HEK293 (cell line): ENCODE results near the gene CFAP43.

ENCODE experiments used
- CTCF ChIA-PET: fragments of 350-600 bp; formaldehyde crosslinking; extraction: SDS; loops from one replicate; lab custom pipeline; 2021; ENCODE audit warnings: antibody characterized with exemption; lab: Yijun Ruan, JAX
- POLR2A ChIA-PET: fragments of 300-600 bp; formaldehyde crosslinking; extraction: SDS; loops from one replicate; lab custom pipeline; 2020; ENCODE audit warnings: antibody characterized with exemption, inconsistent platforms; lab: Yijun Ruan, JAX
- H3K27ac ChIP-seq: fragments of 200-500 bp; sonication (Bioruptor generic); 2 replicates; pipeline ENCODE4 v1.5.1; 2014; ENCODE audit warnings: low read depth, low read length, control low read depth, inconsistent platforms; ENCODE audit errors: extremely low read depth
- H3K36me3 ChIP-seq, 2 experiments: fragments of 200-500 bp in 1 of 2; sonication (Bioruptor generic) in 1 of 2; 1 replicate in 1 of 2; 2 replicates in 1 of 2; pipeline ENCODE4 v1.5.1; 2014 to 2017; ENCODE audit warnings: inconsistent platforms in 2 of 2, low read length in 2 of 2; ENCODE audit not compliant: control insufficient read depth in 2 of 2, insufficient read depth in 1 of 2
- H3K4me1 ChIP-seq: fragments of 200-500 bp; sonication (Bioruptor generic); 2 replicates; pipeline ENCODE4 v1.5.1; 2014; ENCODE audit warnings: mild to moderate bottlenecking, low read length, inconsistent platforms; ENCODE audit not compliant: control insufficient read depth, insufficient read depth
- H3K4me3 ChIP-seq: 2 replicates; pipeline ENCODE4 v1.5.1; 2011; ENCODE audit warnings: low read depth, mild to moderate bottlenecking, control low read depth, low read length, moderate library complexity
- H3K9me3 ChIP-seq: fragments of 200-500 bp; sonication (Bioruptor generic); 2 replicates; pipeline ENCODE4 v1.5.1; 2014; ENCODE audit warnings: low read depth, low read length, inconsistent platforms; ENCODE audit not compliant: control insufficient read depth, insufficient read depth
- GLI2 ChIP-seq: fragments of 450-650 bp; formaldehyde crosslinking; IDR thresholded peaks from 2 replicates; pipeline ENCODE4; 2017; ENCODE audit warnings: missing biosample characterization, missing genetic modification characterization, low read depth, borderline replicate concordance
- HOXA7 ChIP-seq: sonication (generic); formaldehyde crosslinking; IDR thresholded peaks from 2 replicates; pipeline ENCODE4 v1.8.1; 2022; ENCODE audit warnings: missing genetic modification reagents, borderline replicate concordance
- HOXD13 ChIP-seq: sonication (generic); formaldehyde crosslinking; IDR thresholded peaks from 2 replicates; pipeline ENCODE4 v1.8.0; 2022; ENCODE audit warnings: missing genetic modification reagents, borderline replicate concordance
- KLF7 ChIP-seq: fragments of 450-650 bp; formaldehyde crosslinking; IDR thresholded peaks from 2 replicates; pipeline ENCODE4 v1.5.1; 2016; ENCODE audit warnings: missing biosample characterization, missing genetic modification characterization, borderline replicate concordance
- PRDM1 ChIP-seq: fragments of 450-650 bp; formaldehyde crosslinking; IDR thresholded peaks from 2 replicates; pipeline ENCODE4; 2016; ENCODE audit warnings: missing biosample characterization, missing genetic modification characterization
- YY1 ChIP-seq: fragments of 450-650 bp; formaldehyde crosslinking; IDR thresholded peaks from 2 replicates; pipeline ENCODE4 v1.5.1; 2018; ENCODE audit warnings: missing biosample characterization, missing genetic modification characterization
- ZBTB21 ChIP-seq: fragments of 450-650 bp; formaldehyde crosslinking; IDR thresholded peaks from 2 replicates; pipeline ENCODE4 v1.5.1; 2017; ENCODE audit warnings: missing biosample characterization, missing genetic modification characterization
- ZBTB49 ChIP-seq: fragments of 450-650 bp; formaldehyde crosslinking; IDR thresholded peaks from 2 replicates; pipeline ENCODE4 v1.5.1; 2016; ENCODE audit warnings: missing biosample characterization, missing genetic modification characterization, low read depth
- ZFHX2 ChIP-seq: fragments of 450-650 bp; formaldehyde crosslinking; conservative IDR thresholded peaks from 2 replicates; pipeline ENCODE4 v1.5.1; 2016; ENCODE audit warnings: missing biosample characterization, missing genetic modification characterization
- ZFP3 ChIP-seq: fragments of 450-650 bp; formaldehyde crosslinking; IDR thresholded peaks from 2 replicates; pipeline ENCODE4 v1.5.1; 2016; ENCODE audit warnings: low read depth, missing biosample characterization, missing genetic modification characterization
- ZNF155 ChIP-seq: fragments of 450-650 bp; formaldehyde crosslinking; IDR thresholded peaks from 2 replicates; pipeline ENCODE4 v1.5.1; 2016; ENCODE audit warnings: missing biosample characterization, missing genetic modification characterization
- ZNF280C ChIP-seq: fragments of 450-650 bp; formaldehyde crosslinking; IDR thresholded peaks from 2 replicates; pipeline ENCODE4 v1.5.1; 2016; ENCODE audit warnings: missing biosample characterization, missing genetic modification characterization
- ZNF292 ChIP-seq: fragments of 450-650 bp; formaldehyde crosslinking; IDR thresholded peaks from 2 replicates; pipeline ENCODE4 v1.5.1; 2016; ENCODE audit warnings: low read depth, missing biosample characterization, missing genetic modification characterization, borderline replicate concordance
- ZNF394 ChIP-seq: fragments of 450-650 bp; formaldehyde crosslinking; IDR thresholded peaks from 2 replicates; pipeline ENCODE4 v1.5.1; 2016; ENCODE audit warnings: missing biosample characterization, missing genetic modification characterization, mild to moderate bottlenecking, moderate library complexity, borderline replicate concordance
- ZNF488 ChIP-seq: fragments of 450-650 bp; formaldehyde crosslinking; IDR thresholded peaks from 2 replicates; pipeline ENCODE4 v1.5.1; 2016; ENCODE audit warnings: missing biosample characterization, missing genetic modification characterization
- ZNF513 ChIP-seq: fragments of 450-650 bp; IDR thresholded peaks from 2 replicates; pipeline ENCODE4 v1.5.1; 2018; ENCODE audit warnings: missing biosample characterization, missing genetic modification characterization
- ZNF626 ChIP-seq: fragments of 450-650 bp; sonication (Bioruptor Pico); formaldehyde crosslinking; IDR thresholded peaks from 2 replicates; pipeline ENCODE4 v1.5.1; 2018; ENCODE audit warnings: missing biosample characterization, missing genetic modification characterization, inconsistent platforms
- TF ChIP-seq, protein P1 (sequence below): fragments of 450-650 bp; formaldehyde crosslinking; IDR thresholded peaks from 2 replicates; pipeline ENCODE4 v1.5.1; 2016; ENCODE audit warnings: missing biosample characterization, missing genetic modification characterization
- TF ChIP-seq, protein P2 (sequence below): fragments of 450-650 bp; formaldehyde crosslinking; IDR thresholded peaks from 2 replicates; pipeline ENCODE4 v1.5.1; 2016; ENCODE audit warnings: missing biosample characterization, missing genetic modification characterization, low read depth
- TF ChIP-seq, protein P3 (sequence below): fragments of 450-650 bp; formaldehyde crosslinking; IDR thresholded peaks from 2 replicates; pipeline ENCODE4 v1.5.1; 2017; ENCODE audit warnings: missing biosample characterization, mild to moderate bottlenecking, missing genetic modification characterization, moderate library complexity

The CFAP43 gene

DNA sequence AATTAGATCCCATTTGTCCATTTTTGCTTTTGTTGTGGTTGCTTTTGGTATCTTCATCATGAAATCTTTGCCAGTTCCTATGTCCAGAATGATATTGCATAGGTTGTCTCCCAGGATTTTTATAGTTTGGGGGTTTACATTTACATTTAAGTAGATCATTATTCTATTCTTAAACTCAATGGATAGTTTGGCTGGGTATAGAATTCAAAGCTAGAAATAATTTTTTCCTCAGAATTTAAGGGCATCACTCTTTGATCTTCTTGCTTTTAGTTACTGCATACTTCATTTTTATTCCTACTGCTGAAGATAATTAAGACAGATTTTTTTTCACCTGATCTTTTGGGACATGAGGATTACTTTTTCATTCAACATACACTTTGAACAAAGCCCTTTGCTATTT, 80.4 kb downstream of the CFAP43 start:
- POLR2A ChIA-PET, result no interaction called here
- H3K27ac ChIP-seq, result no peak overlapping the region
- no peaks in the 10 kb centered on the region for H3K9me3 ChIP-seq
- H3K4me3 ChIP-seq, result no peak overlapping the region
- 0 out of 2 replicates have a peak, but pooled peaks cover 3% of the 10 kb centered on the region for H3K4me1 ChIP-seq
- TF ChIP-seq HOXD13, result no peak
- TF ChIP-seq PRDM1 (tag by site-specific recombination), result no peak
- TF ChIP-seq KLF7 (tag by site-specific recombination), result no peak
- no peak for TF ChIP-seq ZBTB21 (tag by site-specific recombination)
- no peak for TF ChIP-seq ZNF394 (tag by site-specific recombination)
- TF ChIP-seq ZFHX2 (tag by site-specific recombination), result no peak
- H3K36me3 ChIP-seq, result no peaks in the 10 kb centered on the region
- CTCF ChIA-PET, result interaction anchor here (0.6 kb wide), 1 partner anchor 27 kb away, joined by 3 read pairs; no protein-coding TSS in a partner anchor

- TF ChIP-seq ZNF488 (tag by site-specific recombination), result no peak
- TF ChIP-seq ZBTB49 (tag by site-specific recombination), result no peak
- no peak for TF ChIP-seq ZNF280C
- no peak for TF ChIP-seq GLI2
- TF ChIP-seq, protein P1, sequence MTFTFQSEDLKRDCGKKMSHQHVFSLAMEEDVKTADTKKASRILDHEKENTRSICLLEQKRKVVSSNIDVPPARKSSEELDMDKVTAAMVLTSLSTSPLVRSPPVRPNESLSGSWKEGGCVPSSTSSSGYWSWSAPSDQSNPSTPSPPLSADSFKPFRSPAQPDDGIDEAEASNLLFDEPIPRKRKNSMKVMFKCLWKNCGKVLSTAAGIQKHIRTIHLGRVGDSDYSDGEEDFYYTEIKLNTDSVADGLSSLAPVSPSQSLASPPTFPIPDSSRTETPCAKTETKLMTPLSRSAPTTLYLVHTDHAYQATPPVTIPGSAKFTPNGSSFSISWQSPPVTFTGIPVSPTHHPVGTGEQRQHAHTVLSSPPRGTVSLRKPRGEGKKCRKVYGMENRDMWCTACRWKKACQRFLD (tag by site-specific recombination), result no peak
- H3K4me3 ChIP-seq, result no peak overlapping the region
- ChIA-PET POLR2A (no interaction called here), CTCF (interaction anchor here (0.5 kb wide), 1 partner anchor 261 kb away, joined by 3 read pairs; no protein-coding TSS in a partner anchor)
- no peaks in the 10 kb centered on the region for H3K36me3 ChIP-seq
- 0 out of 2 replicates have a peak, but pooled peaks cover 3% of the 10 kb centered on the region for H3K4me1 ChIP-seq
- H3K27ac ChIP-seq, result no peak overlapping the region
- H3K9me3 ChIP-seq, result no peaks in the 10 kb centered on the region
These were observed 82.0 kb downstream of the CFAP43 start for GRCh38 chr10:104150139-104150538.

DNA sequence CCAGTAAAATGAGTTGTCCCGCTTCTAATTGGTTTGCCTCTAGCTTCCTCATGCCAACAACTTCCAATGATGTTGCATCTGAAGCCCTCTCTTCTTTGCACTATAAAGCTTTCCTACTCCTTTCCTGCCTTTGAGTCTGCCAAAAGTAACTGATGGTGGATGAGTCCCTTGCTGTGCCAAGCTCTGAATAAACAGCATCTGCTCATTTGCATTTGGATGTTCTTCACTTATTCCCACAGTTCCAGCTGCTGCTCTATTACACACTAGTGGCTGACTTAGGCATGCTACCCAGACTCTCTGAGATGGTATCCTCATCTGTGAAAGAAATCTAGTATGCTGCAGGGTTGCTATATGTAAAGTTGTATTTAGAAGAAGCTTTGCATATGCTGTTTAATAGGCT, 85.3 kb downstream of the CFAP43 start:
- Histone ChIP-seq H3K27ac (no peak overlapping the region), H3K36me3 (no peaks in the 10 kb centered on the region), H3K9me3 (no peaks in the 10 kb centered on the region), H3K4me3 (no peak overlapping the region), H3K4me1 (peaks cover 9% of the 10 kb centered on the region; the same call in 1 of the 2 replicates)
- POLR2A ChIA-PET, result interaction anchor here (0.7 kb wide), 1 partner anchor 25 kb away, joined by 3 read pairs; the partner anchor contains the start of gene SFR1
- CTCF ChIA-PET, result interaction anchor here (0.7 to 1.2 kb wide), 3 partner anchors 10 to 138 kb away, joined by 3 to 4 read pairs (median 3); no protein-coding TSS in a partner anchor
- TF ChIP-seq, protein P2, sequence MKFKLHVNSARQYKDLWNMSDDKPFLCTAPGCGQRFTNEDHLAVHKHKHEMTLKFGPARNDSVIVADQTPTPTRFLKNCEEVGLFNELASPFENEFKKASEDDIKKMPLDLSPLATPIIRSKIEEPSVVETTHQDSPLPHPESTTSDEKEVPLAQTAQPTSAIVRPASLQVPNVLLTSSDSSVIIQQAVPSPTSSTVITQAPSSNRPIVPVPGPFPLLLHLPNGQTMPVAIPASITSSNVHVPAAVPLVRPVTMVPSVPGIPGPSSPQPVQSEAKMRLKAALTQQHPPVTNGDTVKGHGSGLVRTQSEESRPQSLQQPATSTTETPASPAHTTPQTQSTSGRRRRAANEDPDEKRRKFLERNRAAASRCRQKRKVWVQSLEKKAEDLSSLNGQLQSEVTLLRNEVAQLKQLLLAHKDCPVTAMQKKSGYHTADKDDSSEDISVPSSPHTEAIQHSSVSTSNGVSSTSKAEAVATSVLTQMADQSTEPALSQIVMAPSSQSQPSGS, result no peak
- TF ChIP-seq YY1 (tag by site-specific recombination) (no peak), ZNF626 (no peak), ZFP3 (tag by site-specific recombination) (no peak), HOXA7 (CRISPR knock-in tag) (no peak), ZNF513 (tag by site-specific recombination) (no peak), ZNF155 (tag by site-specific recombination) (no peak), ZNF292 (tag by site-specific recombination) (no peak)
- TF ChIP-seq, protein P3, sequence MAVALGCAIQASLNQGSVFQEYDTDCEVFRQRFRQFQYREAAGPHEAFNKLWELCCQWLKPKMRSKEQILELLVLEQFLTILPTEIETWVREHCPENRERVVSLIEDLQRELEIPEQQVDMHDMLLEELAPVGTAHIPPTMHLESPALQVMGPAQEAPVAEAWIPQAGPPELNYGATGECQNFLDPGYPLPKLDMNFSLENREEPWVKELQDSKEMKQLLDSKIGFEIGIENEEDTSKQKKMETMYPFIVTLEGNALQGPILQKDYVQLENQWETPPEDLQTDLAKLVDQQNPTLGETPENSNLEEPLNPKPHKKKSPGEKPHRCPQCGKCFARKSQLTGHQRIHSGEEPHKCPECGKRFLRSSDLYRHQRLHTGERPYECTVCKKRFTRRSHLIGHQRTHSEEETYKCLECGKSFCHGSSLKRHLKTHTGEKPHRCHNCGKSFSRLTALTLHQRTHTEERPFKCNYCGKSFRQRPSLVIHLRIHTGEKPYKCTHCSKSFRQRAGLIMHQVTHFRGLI (tag by site-specific recombination), result no peak
